Panc1 (cell line): ENCODE data around the gene PIK3CD. TPM values are rescaled to one million over a fixed set of nuclear protein-coding genes. Genes with fewer than 3 reads are reported as not detected.

Experiments used
- ATAC-seq: fragments of 200-7000 bp; cut with Tn5 transposase; 2 replicates; pipeline ENCODE4 v1.9.1; 2020; ENCODE audit warnings: mild to moderate bottlenecking, moderate library complexity
- BruUV-seq: library from RNA; stranded (reverse); fragments of 400-500 nt; replicated peaks from 2 replicates; lab custom pipeline; 2021; lab: Mats Ljungman, UMichigan
- CTCF ChIA-PET: fragments of 300-600 bp; sonication (Branson Sonifier 250); formaldehyde crosslinking; loops from one replicate; lab custom pipeline; 2022; ENCODE audit warnings: antibody characterized with exemption; lab: Charles Lee
- POLR2A ChIA-PET: fragments of 300-600 bp; sonication (Branson Sonifier 250); formaldehyde crosslinking; loops from one replicate; lab custom pipeline; 2022; ENCODE audit warnings: antibody characterized with exemption; lab: Charles Lee
- DNase-seq: peaks from one replicate; pipeline ENCODE4 v3.0.0-alpha.2; 2010; ENCODE audit warnings: low read depth, low spot score
- H3K27ac ChIP-seq: 2 replicates; pipeline ENCODE4 v1.5.1; 2011; ENCODE audit warnings: mild to moderate bottlenecking, low read length, inconsistent platforms
- H3K27me3 ChIP-seq: fragments of 200-500 bp; sonication (Bioruptor generic); 2 replicates; pipeline ENCODE4 v1.6.0; 2014; ENCODE audit warnings: low read length, inconsistent platforms; ENCODE audit not compliant: control insufficient read depth, insufficient read depth
- H3K36me3 ChIP-seq: fragments of 200-500 bp; sonication (Bioruptor generic); 2 replicates; pipeline ENCODE4 v1.5.1; 2014; ENCODE audit warnings: inconsistent platforms, mild to moderate bottlenecking, low read length, moderate library complexity; ENCODE audit not compliant: control insufficient read depth, insufficient read depth
- H3K4me1 ChIP-seq: 2 replicates; pipeline ENCODE4 v1.5.1; 2011; ENCODE audit warnings: inconsistent platforms, mild to moderate bottlenecking, low read length, moderate library complexity; ENCODE audit not compliant: control insufficient read depth, insufficient read depth
- H3K4me3 ChIP-seq, 2 experiments: 2 replicates each; pipeline ENCODE4 v1.5.1; 2011 to 2012; ENCODE audit warnings: low read depth in 2 of 2, low read length in 2 of 2, mild to moderate bottlenecking in 2 of 2, inconsistent platforms in 1 of 2, moderate library complexity in 1 of 2
- H3K9me3 ChIP-seq: fragments of 200-500 bp; sonication (Bioruptor generic); 2 replicates; pipeline ENCODE4 v1.5.1; 2014; ENCODE audit warnings: low read depth, mild to moderate bottlenecking, inconsistent platforms, low read length, moderate library complexity; ENCODE audit not compliant: control insufficient read depth, insufficient read depth
- CTCF ChIP-seq: fragments of 450-650 bp; IDR thresholded peaks from 2 replicates; pipeline ENCODE4 v1.5.1; 2017; ENCODE audit warnings: mild to moderate bottlenecking
- POLR2AphosphoS5 ChIP-seq: IDR thresholded peaks from 2 replicates; pipeline ENCODE4 v1.6.1; 2012; ENCODE audit warnings: mild to moderate bottlenecking, low read depth, low read length, moderate library complexity
- REST ChIP-seq, 2 experiments: IDR thresholded peaks; 2 replicates each; pipeline ENCODE4 v1.6.1; 2011 to 2012; ENCODE audit warnings: low read depth in 2 of 2, control low read depth in 1 of 2, low read length in 1 of 2, mild to moderate bottlenecking in 1 of 2, moderate library complexity in 1 of 2; ENCODE audit not compliant: insufficient read depth in 1 of 2
- SIN3A ChIP-seq: IDR thresholded peaks from 2 replicates; pipeline ENCODE4 v1.6.1; 2012; ENCODE audit warnings: low read depth, mild to moderate bottlenecking, low read length, moderate library complexity, borderline replicate concordance; ENCODE audit not compliant: insufficient read depth
- TCF7L2 ChIP-seq: IDR thresholded peaks from 2 replicates; pipeline ENCODE4 v1.6.1; 2011; ENCODE audit warnings: mild to moderate bottlenecking, low read depth, low read length, inconsistent platforms
- in situ Hi-C: cut with HindIII; loops from 2 replicates; pipeline ENCODE4 v1.10.0; 2016; ENCODE audit warnings: low sequenced_read_pairs, low pct_unique_long_range_greater_than_20kb
- intact Hi-C: fragments of 100-400 bp; cut with micrococcal nuclease; formaldehyde crosslinking; loops from one replicate; pipeline ENCODE4 v1.10.0; 2022; ENCODE audit not compliant: unreplicated experiment
- total RNA-seq: library from RNA; stranded (reverse); gene quantifications from one replicate; pipeline ENCODE4 v1.2.1, GENCODE V29; 2021; ENCODE audit not compliant: unreplicated experiment

Gene PIK3CD
- total RNA-seq, 1 experiment from 2014 or later: 12.5 TPM

GRCh38 chr1:9720785-9721605 lies 69.5 kb downstream of the PIK3CD start:
- intact Hi-C loops (no loop called here), in situ Hi-C loops (no loop called here)
- Histone ChIP-seq H3K4me3 (no peak overlapping the region), H3K36me3 (no peaks in the 10 kb centered on the region), H3K9me3 (peaks cover 9% of the 10 kb centered on the region), H3K4me1 (peaks cover 13% of the 10 kb centered on the region), H3K27ac (no peak overlapping the region), H3K27me3 (no peaks in the 10 kb centered on the region)
- no TSS peak for BruUV-seq
- CTCF ChIA-PET: interaction anchor here (0.5 to 0.9 kb wide), 4 partner anchors 93 to 216 kb away, joined by 3 to 7 read pairs (median 4); partner anchors contain the start of gene CTNNBIP1
- no peak for ATAC-seq
- TF ChIP-seq CTCF: no peak
- no peak for TF ChIP-seq TCF7L2
- TF ChIP-seq REST (IDR thresholded peaks at IDR 0.05; ENCODE audit: insufficient read depth in 1 of 2, low read depth in 2 of 2, low read length in 1 of 2): no peak
- no peak for TF ChIP-seq SIN3A
- TF ChIP-seq POLR2AphosphoS5: no peak
- no peak for DNase-seq
- POLR2A ChIA-PET: no interaction called here

GRCh38 chr1:9721606-9722377 lies 70.3 kb downstream of the PIK3CD start:
- BruUV-seq: no TSS peak
- no peak overlapping the region for H3K4me3 ChIP-seq
- no peaks in the 10 kb centered on the region for H3K36me3 ChIP-seq
- ChIA-PET CTCF (interaction anchor here (0.6 to 0.8 kb wide), 2 partner anchors 98 to 189 kb away, joined by 4 to 7 read pairs; partner anchors contain the start of gene CTNNBIP1), POLR2A (no interaction called here)
- no peak for TF ChIP-seq TCF7L2
- TF ChIP-seq CTCF: peak; percentile 72; the same call in 1 of the 2 replicates
- TF ChIP-seq SIN3A: no peak
- TF ChIP-seq REST (IDR thresholded peaks at IDR 0.05; ENCODE audit: insufficient read depth in 1 of 2, low read depth in 2 of 2, low read length in 1 of 2): no peak
- no peak for TF ChIP-seq POLR2AphosphoS5
- in situ Hi-C loops: no loop called here
- H3K4me1 ChIP-seq: peaks cover 13% of the 10 kb centered on the region
- intact Hi-C loops: no loop called here
- ATAC-seq (no peak), DNase-seq (no peak)
- no peaks in the 10 kb centered on the region for H3K27me3 ChIP-seq
- peaks cover 9% of the 10 kb centered on the region for H3K9me3 ChIP-seq
- no peak overlapping the region for H3K27ac ChIP-seq
